Gastrocnemius medialis (tissue), 4 donors: ENCODE measurements around the gene CD3D. TPM values are rescaled to one million over a fixed set of nuclear protein-coding genes. Genes with fewer than 3 reads are reported as not detected.

ENCODE experiments used
- ATAC-seq, 2 donors: fragments of 150-250 bp; one replicate each; pipeline ENCODE4 v1.9.1; 2016
- DNase-seq, 2 donors: peaks; one replicate each; pipeline ENCODE4 v3.0.0-alpha.2; 2019
- H3K27ac ChIP-seq, 4 donors: fragments of 200-600 bp; sonication (generic); 1 replicate in 1 of 4; 2 replicates in 3 of 4; pipeline ENCODE4 v1.5.1; 2016 to 2018; ENCODE audit warnings: mild to moderate bottlenecking in 2 of 4, moderate library complexity in 1 of 4
- H3K27me3 ChIP-seq, 3 donors: fragments of 200-600 bp; sonication (generic) in 2 of 3; 1 replicate in 1 of 3; 2 replicates in 2 of 3; pipeline versions ENCODE4 v1.5.1 to v1.6.0; 2016 to 2019; ENCODE audit warnings: mild to moderate bottlenecking in 1 of 3, moderate library complexity in 1 of 3
- H3K36me3 ChIP-seq, 2 donors: fragments of 200-600 bp; sonication (generic) in 1 of 2; one replicate each; pipeline ENCODE4 v1.5.1; 2017 to 2018
- H3K4me1 ChIP-seq, 2 donors: fragments of 200-600 bp; sonication (generic) in 1 of 2; one replicate each; pipeline ENCODE4 v1.5.1; 2016 to 2017; ENCODE audit warnings: mild to moderate bottlenecking in 2 of 2
- H3K4me3 ChIP-seq, 4 donors: fragments of 200-600 bp; sonication (generic) in 3 of 4; 1 replicate in 1 of 4; 2 replicates in 3 of 4; pipeline ENCODE4 v1.5.1; 2016 to 2019; ENCODE audit warnings: mild to moderate bottlenecking in 2 of 4
- H3K9me3 ChIP-seq, 3 donors: fragments of 200-600 bp; sonication (generic) in 2 of 3; 1 replicate in 1 of 3; 2 replicates in 2 of 3; pipeline ENCODE4 v1.5.1; 2016 to 2019
- POLR2A ChIP-seq, 2 donors: fragments of 450-650 bp; IDR thresholded peaks; one replicate each; pipeline ENCODE4 v1.6.1; 2017; ENCODE audit warnings: antibody characterized with exemption in 2 of 2, mild to moderate bottlenecking in 2 of 2, moderate library complexity in 2 of 2
- in situ Hi-C, 4 donors: fragments of 200-750 bp; cut with MboI; loops; one replicate each; pipeline versions ENCODE4 v1.15.0 to v1.8.0; 2017; ENCODE audit warnings: low sequenced_read_pairs in 4 of 4
- intact Hi-C: fragments of 100-400 bp; cut with DNase I; formaldehyde crosslinking; loops from one replicate; pipeline ENCODE4 v1.15.1; 2023; ENCODE audit warnings: low total_unique reads
- total RNA-seq, 4 donors: library from RNA; depleted of rRNA; stranded (reverse); fragments of >200 nt; gene quantifications; one replicate each; pipeline versions ENCODE4 v1.1.0 to v1.2.3, GENCODE V29; 2016
- TF ChIP-seq, protein P1 (sequence below), 5 experiments: fragments of 450-650 bp in 3 of 5; fragments of 200-600 bp in 2 of 5; sonication (generic) in 2 of 5; IDR thresholded peaks in 4 of 5; conservative IDR thresholded peaks in 1 of 5; 1 replicate in 4 of 5; 2 replicates in 1 of 5; pipeline ENCODE4 v1.5.1; 2016 to 2019; ENCODE audit warnings: antibody characterized with exemption in 5 of 5, mild to moderate bottlenecking in 3 of 5, moderate library complexity in 3 of 5

The CD3D gene
- total RNA-seq, 4 donors from 2014 or later = 0.35 to 3.0 (median 0.46) TPM; not detected in 1

DNA sequence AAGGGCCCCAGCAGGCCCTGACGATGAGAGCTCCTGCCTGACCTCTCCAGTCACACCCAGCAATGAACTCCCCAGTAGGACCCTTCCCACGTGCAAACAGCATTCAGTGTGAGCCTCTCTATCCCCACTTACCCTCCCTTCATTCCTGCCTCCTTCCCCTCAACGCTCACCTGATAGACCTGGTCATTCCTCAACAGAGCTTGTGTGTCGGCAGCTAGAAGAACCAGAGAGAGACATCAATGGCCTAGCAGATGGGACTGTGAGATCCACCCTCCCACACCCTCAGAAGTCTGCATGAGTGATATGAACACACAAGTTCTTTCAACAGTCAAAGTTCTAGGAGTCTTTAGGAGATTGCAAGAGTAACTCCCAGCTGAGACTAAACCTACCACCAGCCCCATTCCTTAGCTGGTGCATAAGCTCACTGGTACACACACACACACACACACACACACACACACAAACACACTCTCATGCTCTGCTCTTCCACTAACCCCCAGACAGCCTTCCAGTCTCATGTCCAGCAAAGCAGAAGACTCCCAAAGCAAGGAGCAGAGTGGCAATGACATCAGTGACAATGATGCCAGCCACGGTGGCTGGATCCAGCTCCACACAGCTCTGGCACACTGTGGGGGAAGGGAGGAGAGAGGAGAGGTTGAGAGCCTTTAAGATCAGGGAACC is 3.1 kb downstream of the CD3D start:
- TF ChIP-seq, protein P1, sequence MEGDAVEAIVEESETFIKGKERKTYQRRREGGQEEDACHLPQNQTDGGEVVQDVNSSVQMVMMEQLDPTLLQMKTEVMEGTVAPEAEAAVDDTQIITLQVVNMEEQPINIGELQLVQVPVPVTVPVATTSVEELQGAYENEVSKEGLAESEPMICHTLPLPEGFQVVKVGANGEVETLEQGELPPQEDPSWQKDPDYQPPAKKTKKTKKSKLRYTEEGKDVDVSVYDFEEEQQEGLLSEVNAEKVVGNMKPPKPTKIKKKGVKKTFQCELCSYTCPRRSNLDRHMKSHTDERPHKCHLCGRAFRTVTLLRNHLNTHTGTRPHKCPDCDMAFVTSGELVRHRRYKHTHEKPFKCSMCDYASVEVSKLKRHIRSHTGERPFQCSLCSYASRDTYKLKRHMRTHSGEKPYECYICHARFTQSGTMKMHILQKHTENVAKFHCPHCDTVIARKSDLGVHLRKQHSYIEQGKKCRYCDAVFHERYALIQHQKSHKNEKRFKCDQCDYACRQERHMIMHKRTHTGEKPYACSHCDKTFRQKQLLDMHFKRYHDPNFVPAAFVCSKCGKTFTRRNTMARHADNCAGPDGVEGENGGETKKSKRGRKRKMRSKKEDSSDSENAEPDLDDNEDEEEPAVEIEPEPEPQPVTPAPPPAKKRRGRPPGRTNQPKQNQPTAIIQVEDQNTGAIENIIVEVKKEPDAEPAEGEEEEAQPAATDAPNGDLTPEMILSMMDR (IDR thresholded peaks at IDR 0.05 in 4 of 5, conservative IDR thresholded peaks at IDR 0.05 in 1 of 5) = no peak
- no peak for TF ChIP-seq POLR2A (IDR thresholded peaks at IDR 0.05)
- no peak overlapping the region for H3K4me3 ChIP-seq
- in situ Hi-C loops = no loop called here
- intact Hi-C loops = no loop called here
- H3K27ac ChIP-seq = no peak overlapping the region
- H3K36me3 ChIP-seq = no peaks in the 10 kb centered on the region
- DNase-seq = no peak
- no peaks in the 10 kb centered on the region for H3K4me1 ChIP-seq
- no peak for ATAC-seq
- H3K27me3 ChIP-seq = no peaks in the 10 kb centered on the region
- H3K9me3 ChIP-seq = no peaks in the 10 kb centered on the region

DNA sequence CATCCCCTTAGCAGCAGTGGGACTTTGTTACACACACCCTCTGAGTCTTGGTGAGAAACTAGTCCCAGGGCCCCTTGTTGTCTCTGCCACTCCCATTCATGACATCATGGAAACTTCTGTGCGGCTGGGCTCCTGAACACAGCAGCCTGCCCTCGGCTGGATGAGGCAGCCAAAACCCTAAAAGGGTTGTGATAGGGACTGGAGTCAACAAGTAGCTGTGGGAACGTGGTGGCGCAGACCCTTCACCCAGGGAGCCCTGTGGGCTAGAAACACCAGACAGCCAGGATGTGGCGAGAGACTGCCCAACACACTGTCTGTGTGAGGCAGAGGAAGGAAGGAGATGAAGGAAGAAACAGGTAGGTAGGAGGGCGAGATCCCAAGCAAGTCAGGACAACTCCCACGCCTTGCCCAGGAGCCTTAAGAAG is 3.9 kb downstream of the CD3D start:
- Histone ChIP-seq H3K4me1 (no peaks in the 10 kb centered on the region), H3K27ac (no peak overlapping the region), H3K36me3 (no peaks in the 10 kb centered on the region), H3K9me3 (no peaks in the 10 kb centered on the region), H3K27me3 (no peaks in the 10 kb centered on the region), H3K4me3 (no peak overlapping the region)
- no peak for DNase-seq
- intact Hi-C loops (no loop called here), in situ Hi-C loops (no loop called here)
- TF ChIP-seq, protein P1 (IDR thresholded peaks at IDR 0.05 in 4 of 5, conservative IDR thresholded peaks at IDR 0.05 in 1 of 5) = no peak
- TF ChIP-seq POLR2A (IDR thresholded peaks at IDR 0.05) = no peak
- no peak for ATAC-seq

DNA sequence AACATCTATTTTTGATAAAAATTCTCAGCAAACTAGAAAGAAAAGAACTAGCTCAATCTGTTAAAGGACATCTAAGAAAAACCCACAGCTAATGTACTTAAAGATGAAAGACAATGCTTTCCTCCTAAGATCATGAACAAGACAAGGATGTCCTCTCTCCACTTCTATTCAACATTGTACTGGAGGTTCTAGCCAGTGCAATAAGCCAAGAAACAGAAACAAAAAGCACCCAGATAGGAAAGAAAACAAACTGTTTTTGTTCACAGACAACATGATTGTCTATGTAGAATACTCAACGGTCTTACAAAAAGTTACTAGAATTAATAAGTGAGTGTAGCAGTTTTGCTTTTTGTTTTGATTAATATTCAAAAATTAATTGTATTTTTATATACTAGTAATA is 7.8 kb downstream of the CD3D start:
- no peak for ATAC-seq
- no peak for DNase-seq
- no peaks in the 10 kb centered on the region for H3K4me1 ChIP-seq
- no peak overlapping the region for H3K27ac ChIP-seq
- intact Hi-C loops (no loop called here), in situ Hi-C loops (no loop called here)
- no peaks in the 10 kb centered on the region for H3K9me3 ChIP-seq
- TF ChIP-seq, protein P1 (IDR thresholded peaks at IDR 0.05 in 4 of 5, conservative IDR thresholded peaks at IDR 0.05 in 1 of 5) = no peak
- no peak for TF ChIP-seq POLR2A (IDR thresholded peaks at IDR 0.05)
- H3K36me3 ChIP-seq = no peaks in the 10 kb centered on the region
- no peak overlapping the region for H3K4me3 ChIP-seq
- no peaks in the 10 kb centered on the region for H3K27me3 ChIP-seq

DNA sequence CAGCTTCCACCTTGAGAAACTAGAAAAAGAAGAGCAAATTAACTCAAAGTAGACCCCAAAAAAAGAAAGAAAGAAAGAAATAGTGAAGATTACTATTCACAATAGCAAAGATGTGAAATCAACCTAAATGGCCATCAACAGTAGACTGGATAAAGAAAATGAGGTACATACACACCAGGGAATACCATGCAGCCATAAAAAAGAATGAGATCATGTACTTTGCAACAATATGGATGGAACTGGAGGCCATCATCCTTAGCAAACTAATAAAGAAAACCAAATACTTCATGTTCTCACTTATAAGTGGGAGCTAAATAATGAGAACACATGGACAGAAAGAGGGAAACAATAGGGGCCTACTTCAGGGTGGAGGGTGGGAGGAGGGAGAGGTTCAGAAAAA is 13.8 kb downstream of the CD3D start:
- in situ Hi-C loops = no loop called here
- Histone ChIP-seq H3K36me3 (no peaks in the 10 kb centered on the region), H3K4me3 (no peak overlapping the region), H3K4me1 (no peaks in the 10 kb centered on the region), H3K27ac (no peak overlapping the region), H3K9me3 (no peaks in the 10 kb centered on the region), H3K27me3 (no peaks in the 10 kb centered on the region)
- intact Hi-C loops = no loop called here
- TF ChIP-seq, protein P1 (IDR thresholded peaks at IDR 0.05 in 4 of 5, conservative IDR thresholded peaks at IDR 0.05 in 1 of 5) = no peak
- no peak for TF ChIP-seq POLR2A (IDR thresholded peaks at IDR 0.05)
- ATAC-seq = no peak
- no peak for DNase-seq

DNA sequence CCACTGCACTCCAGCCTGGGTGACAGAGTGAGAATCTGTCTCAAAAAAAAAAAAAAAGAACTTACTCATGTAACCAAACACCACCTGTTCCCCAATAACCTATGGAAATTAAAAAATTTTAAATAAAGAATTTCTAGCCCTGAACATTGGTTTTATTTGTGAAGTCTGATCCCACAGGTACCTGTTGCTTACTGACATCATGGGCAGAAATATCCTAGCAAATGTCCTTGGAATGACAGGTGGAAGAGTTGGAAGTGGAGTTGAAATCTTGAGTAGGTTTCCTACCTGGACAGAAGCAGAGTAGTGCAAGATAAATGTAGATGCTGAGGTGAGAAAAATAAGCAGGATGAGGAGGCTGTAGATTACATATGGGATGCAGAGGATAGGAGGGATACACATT is 17.2 kb downstream of the CD3D start:
- intact Hi-C loops = no loop called here
- H3K27ac ChIP-seq = no peak overlapping the region
- DNase-seq (no peak), ATAC-seq (no peak)
- no peak overlapping the region for H3K4me3 ChIP-seq
- no peak for TF ChIP-seq POLR2A (IDR thresholded peaks at IDR 0.05)
- TF ChIP-seq, protein P1 (IDR thresholded peaks at IDR 0.05 in 4 of 5, conservative IDR thresholded peaks at IDR 0.05 in 1 of 5) = no peak
- in situ Hi-C loops = no loop called here
- H3K36me3 ChIP-seq = no peaks in the 10 kb centered on the region
- no peaks in the 10 kb centered on the region for H3K9me3 ChIP-seq
- H3K27me3 ChIP-seq = no peaks in the 10 kb centered on the region
- H3K4me1 ChIP-seq = no peaks in the 10 kb centered on the region
